Measurements from ENCODE around the gene APOBR.
"Not testable (repeated sequence)": the region's sequence is repeated elsewhere in the genome, so short reads cannot be mapped to it uniquely, and the experiment has no call there.

The APOBR gene

DNA sequence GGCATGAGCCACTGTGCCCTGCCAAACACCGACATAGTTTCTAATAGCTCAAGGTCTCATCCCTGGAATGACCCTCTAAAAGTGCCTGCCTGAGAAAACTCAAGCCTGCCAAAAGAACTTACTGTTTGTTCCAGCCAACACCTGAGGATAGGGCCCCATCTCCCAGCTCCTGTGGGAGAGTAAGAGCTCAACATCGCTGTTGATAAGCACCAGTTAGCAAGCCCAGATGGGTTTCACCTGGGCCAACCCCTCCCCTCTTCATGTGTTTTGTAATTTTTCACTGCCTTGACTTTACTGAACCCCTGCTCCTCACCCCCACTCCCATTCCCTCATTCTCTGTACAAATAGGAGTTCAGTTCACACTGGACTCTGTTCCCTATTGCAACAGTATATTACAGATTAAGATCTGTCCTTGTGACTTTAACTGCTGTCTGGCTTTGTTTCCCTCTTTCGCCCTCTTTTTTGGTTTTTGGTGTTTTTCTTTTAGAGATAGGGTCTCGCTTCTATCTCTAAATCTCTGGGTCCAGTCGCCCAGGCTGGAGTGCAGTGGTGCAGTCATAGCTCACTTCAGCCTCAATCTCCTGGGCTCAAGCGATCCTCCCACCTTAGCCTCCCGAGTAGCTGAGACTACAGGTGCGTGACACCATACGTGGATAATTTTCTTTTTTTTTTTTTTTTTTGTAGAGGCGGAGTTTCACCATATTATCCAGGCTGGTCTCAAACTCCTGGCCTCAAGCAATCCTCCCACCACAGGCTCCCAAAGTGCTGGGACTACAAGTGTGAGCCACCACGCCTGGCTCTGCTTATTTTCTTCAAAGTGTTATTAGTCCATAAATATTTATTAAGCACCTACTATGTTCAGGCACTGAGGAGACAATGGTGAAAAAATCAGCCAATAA is 32.0 kb downstream of the APOBR start:
- ATAC-seq (no peak), DNase-seq (no peak)

DNA sequence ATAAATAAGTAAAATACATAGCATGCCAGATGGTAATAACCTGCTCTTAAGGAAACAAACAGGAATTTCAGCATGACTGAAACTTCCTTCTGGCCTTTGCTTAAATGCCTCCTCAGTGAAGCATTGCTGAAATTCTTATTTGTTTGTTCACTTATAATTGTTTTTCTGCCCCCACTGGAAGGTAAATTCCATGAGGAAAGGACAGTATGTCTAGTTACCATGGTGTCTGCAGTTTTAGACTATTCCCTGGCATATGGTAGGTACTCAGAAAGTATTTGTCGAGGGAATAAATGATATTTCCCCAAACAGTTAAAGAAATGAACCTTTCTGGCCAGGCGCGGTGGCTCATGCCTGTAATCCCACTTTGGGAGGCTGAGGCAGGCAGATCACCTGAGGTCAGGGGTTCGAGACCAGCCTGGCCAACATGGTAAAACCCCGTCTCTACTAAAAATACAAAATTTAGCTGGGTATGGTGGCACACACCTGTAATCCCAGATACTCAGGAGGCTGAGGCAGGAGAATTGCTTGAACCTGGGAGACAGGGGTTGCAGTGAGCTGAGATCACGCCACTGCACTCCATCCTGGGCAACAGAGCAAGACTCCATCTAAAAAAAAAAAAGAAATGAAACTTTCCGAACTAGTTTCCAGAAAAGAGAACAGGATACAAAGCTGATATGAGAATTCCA is 32.8 kb downstream of the APOBR start:
- not testable (repeated sequence) for DNase-seq

GRCh38 chr16:28527985-28528384 is 33.5 kb downstream of the APOBR start:
- ATAC-seq (no peak), DNase-seq (no peak)

More for the DNA sequence above, 32.8 kb downstream of the APOBR start:
- ATAC-seq: not testable (repeated sequence)

- no peak for ATAC-seq
- DNase-seq: no peak
These were observed 34.0 kb downstream of the APOBR start for GRCh38 chr16:28528463-28528867.

- ATAC-seq: no peak
- DNase-seq: no peak
These were observed 34.7 kb downstream of the APOBR start for GRCh38 chr16:28529124-28529523.

- DNase-seq: no peak
- ATAC-seq: no peak
These were observed 37.6 kb downstream of the APOBR start for GRCh38 chr16:28531777-28532744.

DNA sequence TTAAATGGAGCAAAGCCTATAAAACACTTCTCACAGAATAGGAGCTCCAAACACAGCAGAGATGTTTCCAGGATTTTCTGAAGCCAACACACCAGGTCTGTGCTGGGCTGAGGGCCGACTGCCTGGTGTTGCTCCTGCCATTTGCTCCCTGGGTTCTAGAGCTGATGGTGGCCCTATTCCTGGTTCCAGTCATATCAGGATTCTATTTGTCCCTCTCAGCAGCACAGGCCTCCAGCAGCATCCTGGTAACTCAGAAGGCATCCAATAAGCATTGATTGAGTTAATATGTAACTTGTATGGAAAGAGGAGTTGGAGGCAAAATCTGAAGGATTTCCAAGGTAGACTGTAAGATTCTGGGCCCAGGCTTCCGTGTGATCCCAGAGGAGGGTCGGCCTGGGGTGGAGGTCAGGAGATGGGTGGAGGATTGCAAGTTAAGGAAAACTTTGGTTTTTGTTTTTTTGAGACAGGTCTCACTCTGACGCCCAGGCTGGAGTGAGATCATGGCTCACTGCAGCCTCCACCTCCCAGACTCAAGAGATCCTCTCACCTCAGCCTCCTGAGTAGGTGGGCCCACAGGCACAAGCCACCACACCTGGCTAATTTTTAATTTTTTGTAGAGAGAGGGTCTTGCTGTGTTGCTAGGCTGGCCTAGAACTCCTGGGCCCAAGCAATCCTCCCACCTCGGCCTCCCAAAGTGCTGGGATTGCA is 38.7 kb downstream of the APOBR start:
- no peak for ATAC-seq
- no peak for DNase-seq

DNA sequence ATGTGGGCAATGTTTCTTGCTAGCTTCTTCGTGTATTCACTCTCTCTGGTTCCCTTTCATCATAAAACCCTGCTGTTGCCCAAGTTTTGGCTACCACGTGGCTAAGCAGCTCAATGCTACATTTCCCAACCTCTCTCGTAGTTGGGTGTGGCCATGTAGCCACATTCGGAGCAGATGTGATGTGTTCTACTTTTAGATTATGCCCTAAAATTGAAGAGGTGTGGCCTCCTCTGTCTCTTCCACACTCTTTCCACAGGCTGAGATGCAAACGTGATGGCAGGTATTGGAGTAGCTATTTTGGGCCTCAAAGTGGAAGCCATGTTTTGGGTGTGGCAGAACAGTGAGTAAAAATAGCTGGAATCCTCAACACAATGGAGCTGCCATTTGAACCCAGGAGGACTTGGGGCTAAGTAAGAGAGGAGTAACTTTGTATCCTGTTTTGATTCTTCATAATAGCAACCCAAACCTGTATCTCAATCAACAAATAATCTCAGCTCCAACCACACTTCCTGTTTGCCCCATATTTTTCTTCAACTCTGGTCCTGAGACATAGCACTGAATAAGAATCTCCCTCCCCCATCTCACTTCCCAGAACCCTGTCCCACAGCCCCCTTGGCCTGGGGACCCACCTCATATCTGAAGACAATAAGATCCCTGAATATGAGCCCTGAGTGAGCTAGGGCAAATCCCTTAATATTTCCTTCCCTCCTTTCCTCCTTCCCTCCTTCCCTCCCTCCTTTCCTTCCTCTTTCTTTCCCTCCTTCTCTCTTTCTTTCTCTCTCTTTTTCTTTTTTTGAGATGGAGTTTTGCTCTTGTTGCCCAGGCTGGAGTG is 40.3 kb downstream of the APOBR start:
- ATAC-seq (no peak), DNase-seq (no peak)

DNA sequence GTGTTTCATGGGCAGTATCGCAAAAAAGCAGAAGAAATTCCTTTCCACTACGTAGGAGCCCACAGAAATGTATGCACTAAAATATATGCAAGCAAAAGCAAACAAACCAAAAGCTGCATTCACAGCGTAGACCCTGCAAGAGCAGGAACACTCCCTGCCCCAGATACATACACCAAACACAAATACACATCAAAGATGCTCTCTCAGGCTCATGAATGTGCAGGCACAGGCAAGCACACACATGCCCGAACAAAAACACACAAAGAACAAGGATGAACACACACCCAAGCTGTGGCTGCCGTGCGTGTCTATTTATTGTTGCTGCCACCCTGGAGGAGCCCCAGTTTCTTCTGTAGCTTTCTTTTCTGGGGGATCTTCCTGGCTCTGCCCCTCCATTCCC is 42.6 kb downstream of the APOBR start:
- ATAC-seq: no peak
- no peak for DNase-seq

DNA sequence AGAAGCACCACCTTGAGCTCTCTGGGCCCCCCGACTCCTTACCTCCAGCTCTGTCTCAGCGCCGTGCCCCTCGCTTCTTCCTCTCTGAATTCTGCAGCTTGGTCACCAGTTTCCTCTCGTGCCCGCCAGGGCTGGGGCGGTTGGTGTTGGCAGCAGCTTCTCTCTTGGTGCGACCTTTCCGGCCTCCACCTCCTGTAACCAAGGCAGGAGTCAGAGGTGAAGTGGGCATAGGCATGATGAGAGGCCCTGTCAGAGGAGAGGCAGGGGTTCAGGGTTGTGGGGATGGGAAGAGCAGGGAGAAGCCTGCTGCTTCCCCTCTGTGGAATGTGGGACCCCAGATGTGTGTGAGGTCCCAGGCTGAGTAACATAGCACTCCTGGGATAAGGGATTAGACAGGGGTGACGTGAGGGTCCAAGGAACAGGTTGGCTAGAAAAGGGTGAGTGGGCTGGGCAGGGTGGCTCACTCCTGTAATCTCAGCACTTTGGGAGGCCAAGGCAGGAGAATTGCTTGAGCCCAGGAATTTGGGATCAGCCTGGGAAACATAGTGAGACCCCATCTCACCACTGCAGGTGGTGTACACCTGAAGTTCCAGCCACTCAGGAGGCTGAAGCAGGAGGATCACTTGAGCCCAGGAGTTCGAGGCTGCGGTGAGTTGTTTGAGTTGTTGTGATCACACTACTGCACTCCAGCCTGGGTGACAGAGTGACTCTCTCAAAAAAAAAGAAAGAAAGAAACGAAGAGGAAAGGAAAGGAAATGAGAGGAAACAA is 43.7 kb downstream of the APOBR start:
- no peak for DNase-seq
- ATAC-seq: no peak

GRCh38 chr16:28538733-28539596 is 44.5 kb downstream of the APOBR start, which contains the start of gene NUPR1:
TSS of gene NUPR1 (minus strand) at chr16:28538974. CDS start at chr16:28538907, 67 bp downstream.
- DNase-seq (no peak), ATAC-seq (no peak)

GRCh38 chr16:28540346-28540745 is 45.9 kb downstream of the APOBR start:
- no peak for ATAC-seq
- DNase-seq: no peak

DNA sequence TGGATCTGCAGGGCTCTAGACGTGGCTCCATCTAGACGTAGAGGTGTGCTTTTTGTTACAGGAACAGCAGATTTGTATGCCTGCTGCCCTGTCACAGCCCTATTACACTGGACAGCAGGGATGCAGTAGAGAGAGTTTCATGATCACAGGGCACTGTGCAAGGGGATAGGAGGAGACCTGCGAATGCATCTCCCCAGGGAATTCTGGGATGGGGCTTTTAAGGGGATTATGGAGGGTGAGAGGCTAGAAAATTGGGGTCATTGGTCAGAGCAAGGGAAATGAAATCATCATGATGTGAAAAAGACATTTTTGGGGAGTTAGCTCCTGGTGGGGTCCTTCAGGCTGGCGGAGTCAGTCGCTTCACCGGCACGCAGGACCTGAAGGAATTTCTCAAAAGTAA is 48.2 kb downstream of the APOBR start:
- DNase-seq (no peak), ATAC-seq (no peak)

DNA sequence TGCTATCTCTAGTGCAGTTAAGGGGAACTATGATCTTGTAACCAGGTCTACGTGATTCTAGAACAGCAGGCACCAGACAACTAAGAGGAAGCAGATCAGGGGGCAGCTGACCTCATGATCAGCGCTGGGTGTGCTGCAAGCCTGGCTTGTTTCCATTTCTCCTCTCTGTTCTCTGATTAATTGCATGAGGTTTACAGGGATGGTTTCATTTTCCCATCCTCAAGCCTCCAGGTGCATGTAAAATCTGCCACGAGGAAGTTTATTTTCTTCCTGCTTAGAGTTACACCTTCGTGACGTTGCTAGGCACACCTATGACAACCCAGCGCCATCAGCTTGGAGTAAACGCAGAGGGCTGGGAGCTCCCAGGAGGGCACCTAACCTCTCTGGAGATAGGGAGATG is 48.6 kb downstream of the APOBR start:
- DNase-seq (no peak), ATAC-seq (no peak)

GRCh38 chr16:28544998-28545397 is 50.6 kb downstream of the APOBR start:
- DNase-seq (no peak), ATAC-seq (no peak)

- ATAC-seq, DNase-seq: not testable (repeated sequence)
These were observed 51.5 kb downstream of the APOBR start for GRCh38 chr16:28545964-28546363.

GRCh38 chr16:28546626-28547025 is 52.2 kb downstream of the APOBR start:
- no peak for DNase-seq
- ATAC-seq: no peak

DNA sequence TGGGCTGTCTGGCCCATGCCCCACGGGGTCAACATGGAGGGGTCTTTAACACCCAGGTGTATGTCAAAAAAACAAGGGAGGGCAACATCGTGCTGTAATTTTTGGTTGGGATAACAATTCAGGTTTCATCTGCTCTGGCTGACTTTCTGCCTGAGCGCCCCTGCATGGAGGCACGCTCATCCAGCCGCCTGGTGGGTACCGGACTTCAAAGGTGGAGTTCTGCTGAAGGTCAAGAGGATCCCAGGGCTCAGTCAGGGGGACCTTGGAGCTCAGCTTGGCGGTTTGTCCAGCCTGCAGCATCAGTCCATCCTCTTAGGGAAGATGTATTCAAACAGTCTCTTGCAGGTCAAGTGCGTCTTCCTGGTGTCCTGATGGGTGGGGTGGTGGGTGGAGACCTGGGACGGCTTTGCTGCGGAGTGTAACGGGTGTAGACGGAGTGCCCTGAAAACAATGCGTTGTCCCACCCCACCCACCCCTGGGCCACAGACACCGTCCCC is 53.9 kb downstream of the APOBR start:
- no peak for ATAC-seq
- no peak for DNase-seq

Data from stimulated activated naive CD8-positive, alpha-beta T cell treated with anti-CD3 and anti-CD28 coated beads, Interleukin-15, Interleukin-2, amounts not matched to agents 100 U/mL and 50 U/mL, for 24 hours (primary cell).